Keratinocyte (primary cell): ENCODE results near the gene GLI2.
A peak's percentile ranks its signal among the peaks of the same experiment; 100 is the strongest.

Experiments
- CTCF ChIP-seq, 3 experiments: IDR thresholded peaks in 1 of 3; conservative IDR thresholded peaks in 1 of 3; optimal IDR thresholded peaks in 1 of 3; 2 replicates in 2 of 3; 3 replicates in 1 of 3; pipeline versions ENCODE3 to v1.5.1; 2011; ENCODE audit warnings: low read length in 3 of 3, mild to moderate bottlenecking in 3 of 3, moderate library complexity in 2 of 3, control low read depth in 1 of 3, inconsistent platforms in 1 of 3; ENCODE audit not compliant: insufficient read depth in 2 of 3; ENCODE audit errors: extremely low read depth in 1 of 3
- EZH2 ChIP-seq: IDR thresholded peaks from one replicate; pipeline ENCODE4 v1.6.1; 2012; ENCODE audit warnings: inconsistent platforms, mild to moderate bottlenecking, low read length, moderate library complexity

- TF ChIP-seq CTCF (optimal IDR thresholded peaks at IDR 0.05 in 1 of 3, IDR thresholded peaks at IDR 0.05 in 1 of 3, conservative IDR thresholded peaks at IDR 0.05 in 1 of 3; ENCODE audit: extremely low read depth in 1 of 3, insufficient read depth in 2 of 3, low read length in 3 of 3), result peak in 2 of 3 experiments; percentile 41 to 53
- no peak for TF ChIP-seq EZH2
These were observed 39.0 kb downstream of the GLI2 start for GRCh38 chr2:120774557-120775160.
